ENCODE measurements around the gene NRAP. TPM values are rescaled to one million over a fixed set of nuclear protein-coding genes. Genes with fewer than 3 reads are reported as not detected.

The NRAP gene
- total RNA-seq, 6 donors from 2014 or later = 0.11 TPM; not detected in 5

GRCh38 chr10:113644185-113645120, 19.4 kb downstream of the NRAP start:
- DNase-seq (no peak), ATAC-seq (ENCODE audit: low FRiP score in 2 of 2) (no peak)
- Histone ChIP-seq H3K9me3 (no peaks in the 10 kb centered on the region), H3K4me1 (peaks cover 0 to 18% (median 5%) of the 10 kb centered on the region in 4 donors), H3K36me3 (no peaks in the 10 kb centered on the region), H3K4me3 (no peak overlapping the region), H3K27me3 (no peaks in the 10 kb centered on the region), H3K27ac (no peak overlapping the region)
- TF ChIP-seq CTCF (IDR thresholded peaks at IDR 0.05) (no peak), POLR2AphosphoS5 (IDR thresholded peaks at IDR 0.05) (no peak), POLR2A (IDR thresholded peaks at IDR 0.05) (no peak), EP300 (IDR thresholded peaks at IDR 0.05) (no peak)
- WGBS, 2 donors = 27 to 31% methylated on average over 7 of the region's 7 CpGs

DNA sequence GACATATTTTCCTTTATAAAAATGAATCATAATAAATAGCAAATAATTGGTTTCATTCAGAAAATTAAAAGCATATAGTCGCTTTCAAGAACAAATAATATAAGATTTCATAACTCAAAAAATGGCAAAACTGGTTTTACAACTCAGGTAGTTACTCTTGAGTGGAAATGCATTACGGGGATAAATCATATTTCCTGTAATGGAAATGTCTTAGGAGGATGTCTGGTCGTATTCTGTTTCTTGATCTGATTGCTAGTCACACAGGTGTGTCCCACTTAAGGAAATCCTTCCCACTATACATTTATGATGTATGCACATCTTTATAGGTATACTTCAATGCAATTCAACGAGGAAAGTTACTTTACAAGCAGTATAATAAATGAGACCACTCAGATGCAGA, 20.7 kb downstream of the NRAP start:
- no peak for TF ChIP-seq POLR2AphosphoS5 (IDR thresholded peaks at IDR 0.05)
- no peak for TF ChIP-seq CTCF (IDR thresholded peaks at IDR 0.05)
- H3K36me3 ChIP-seq = no peaks in the 10 kb centered on the region
- H3K27ac ChIP-seq = no peak overlapping the region
- ATAC-seq (ENCODE audit: low FRiP score in 2 of 2) (no peak), DNase-seq (no peak)
- H3K4me3 ChIP-seq = no peak overlapping the region
- H3K9me3 ChIP-seq = no peaks in the 10 kb centered on the region
- peaks cover 0 to 18% (median 5%) of the 10 kb centered on the region in 4 donors for H3K4me1 ChIP-seq
- 60 to 70% methylated on average over 4 of the region's 4 CpGs for WGBS, 2 donors
- no peaks in the 10 kb centered on the region for H3K27me3 ChIP-seq

DNA sequence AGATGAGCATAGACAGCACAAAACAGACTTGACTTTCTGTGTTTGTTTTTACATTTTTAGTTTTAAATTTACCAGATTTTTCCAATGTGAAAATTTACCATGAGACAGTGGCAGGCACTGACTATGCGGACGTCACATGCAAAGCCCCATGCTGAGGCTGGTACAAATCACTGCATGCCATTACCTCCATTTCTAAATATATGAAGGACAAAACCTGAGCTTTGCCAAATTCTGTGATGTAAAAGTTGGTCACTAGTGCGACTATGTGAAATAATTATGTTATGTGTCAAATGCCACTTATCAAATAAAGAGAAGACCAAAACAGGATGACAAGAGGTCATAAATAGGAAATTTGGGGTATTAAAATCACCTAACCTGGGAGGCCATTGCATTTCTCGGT, 22.1 kb downstream of the NRAP start:
- no peak for ATAC-seq (ENCODE audit: low FRiP score in 2 of 2)
- peaks cover 0 to 18% (median 5%) of the 10 kb centered on the region in 4 donors for H3K4me1 ChIP-seq
- H3K36me3 ChIP-seq = no peaks in the 10 kb centered on the region
- no peak overlapping the region for H3K27ac ChIP-seq
- no peak overlapping the region for H3K4me3 ChIP-seq
- 66 to 81% methylated on average over 4 of the region's 4 CpGs for WGBS, 2 donors
- H3K27me3 ChIP-seq = no peaks in the 10 kb centered on the region
- no peak for DNase-seq
- no peaks in the 10 kb centered on the region for H3K9me3 ChIP-seq
- TF ChIP-seq POLR2AphosphoS5 (IDR thresholded peaks at IDR 0.05) (no peak), CTCF (IDR thresholded peaks at IDR 0.05) (no peak), POLR2A (IDR thresholded peaks at IDR 0.05) (no peak), EP300 (IDR thresholded peaks at IDR 0.05) (no peak)

GRCh38 chr10:113639966-113640365, 23.9 kb downstream of the NRAP start:
- peaks cover 0 to 16% (median 5%) of the 10 kb centered on the region in 4 donors for H3K4me1 ChIP-seq
- no peaks in the 10 kb centered on the region for H3K9me3 ChIP-seq
- H3K4me3 ChIP-seq = no peak overlapping the region
- TF ChIP-seq CTCF (IDR thresholded peaks at IDR 0.05) (no peak), EP300 (IDR thresholded peaks at IDR 0.05) (no peak), POLR2AphosphoS5 (IDR thresholded peaks at IDR 0.05) (no peak), POLR2A (IDR thresholded peaks at IDR 0.05) (no peak)
- no peaks in the 10 kb centered on the region for H3K36me3 ChIP-seq
- no peak overlapping the region for H3K27ac ChIP-seq
- no peaks in the 10 kb centered on the region for H3K27me3 ChIP-seq
- WGBS, 2 donors = 70 to 80% methylated on average over 3 of the region's 3 CpGs
- ATAC-seq (ENCODE audit: low FRiP score in 2 of 2) = no peak
- no peak for DNase-seq
